C4-2B (cell line): ENCODE results near the gene C12orf60.

Source experiments
- ZFX ChIP-seq: fragments of 450-650 bp; IDR thresholded peaks from 2 replicates; pipeline ENCODE4 v1.6.1; 2017
- TF ChIP-seq, protein P1 (sequence below): fragments of 450-650 bp; conservative IDR thresholded peaks from 2 replicates; pipeline ENCODE4 v1.5.1; 2017; ENCODE audit warnings: mild to moderate bottlenecking

DNA sequence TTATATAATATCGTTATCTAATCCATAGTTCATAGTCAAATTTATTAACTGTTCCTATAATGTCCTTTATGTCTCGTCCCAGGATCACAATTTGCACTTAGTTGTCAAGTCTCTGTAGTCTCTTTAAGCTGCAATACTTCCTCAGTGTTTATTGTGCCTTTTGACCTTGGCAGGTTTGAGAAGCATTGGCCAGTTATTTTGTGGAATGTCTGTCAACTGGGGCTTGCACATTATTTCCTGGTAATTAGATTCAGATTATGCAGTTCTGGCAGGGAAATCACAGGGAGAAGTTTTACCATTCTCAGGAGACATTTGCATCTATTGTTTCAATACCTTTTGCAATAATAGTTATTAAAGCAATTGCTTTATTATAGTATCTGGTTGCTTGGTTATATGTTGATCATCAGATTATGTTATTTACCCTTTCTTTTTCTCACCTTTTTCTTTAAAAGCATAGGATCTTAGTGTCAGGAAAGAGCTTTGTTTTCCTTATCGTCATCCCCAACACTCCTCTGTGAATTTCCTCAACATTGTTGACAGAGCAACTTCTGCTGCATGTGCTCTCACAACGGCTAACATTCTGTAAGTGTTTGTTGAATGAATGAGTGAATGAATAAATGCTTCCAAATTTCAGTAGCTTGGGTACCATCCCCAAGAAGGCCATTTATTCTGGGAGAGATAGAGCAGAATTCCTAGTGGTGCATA is 43.6 kb downstream of the C12orf60 start:
- TF ChIP-seq, protein P1, sequence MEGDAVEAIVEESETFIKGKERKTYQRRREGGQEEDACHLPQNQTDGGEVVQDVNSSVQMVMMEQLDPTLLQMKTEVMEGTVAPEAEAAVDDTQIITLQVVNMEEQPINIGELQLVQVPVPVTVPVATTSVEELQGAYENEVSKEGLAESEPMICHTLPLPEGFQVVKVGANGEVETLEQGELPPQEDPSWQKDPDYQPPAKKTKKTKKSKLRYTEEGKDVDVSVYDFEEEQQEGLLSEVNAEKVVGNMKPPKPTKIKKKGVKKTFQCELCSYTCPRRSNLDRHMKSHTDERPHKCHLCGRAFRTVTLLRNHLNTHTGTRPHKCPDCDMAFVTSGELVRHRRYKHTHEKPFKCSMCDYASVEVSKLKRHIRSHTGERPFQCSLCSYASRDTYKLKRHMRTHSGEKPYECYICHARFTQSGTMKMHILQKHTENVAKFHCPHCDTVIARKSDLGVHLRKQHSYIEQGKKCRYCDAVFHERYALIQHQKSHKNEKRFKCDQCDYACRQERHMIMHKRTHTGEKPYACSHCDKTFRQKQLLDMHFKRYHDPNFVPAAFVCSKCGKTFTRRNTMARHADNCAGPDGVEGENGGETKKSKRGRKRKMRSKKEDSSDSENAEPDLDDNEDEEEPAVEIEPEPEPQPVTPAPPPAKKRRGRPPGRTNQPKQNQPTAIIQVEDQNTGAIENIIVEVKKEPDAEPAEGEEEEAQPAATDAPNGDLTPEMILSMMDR = no peak
- no peak for TF ChIP-seq ZFX
